NCI-H226 (cell line): ENCODE results near the gene PATE4.

Experiments used
- DNase-seq: peaks from one replicate; pipeline ENCODE4 v3.0.0-alpha.2; 2015

The PATE4 gene

GRCh38 chr11:125887373-125888324, 54.5 kb downstream of the PATE4 start, which contains the start of gene HYLS1:
TSS of gene HYLS1 (plus strand) at chr11:125887668. CDS start at chr11:125899369, 11,701 bp downstream.
- peak; percentile 98 for DNase-seq
